ENCODE data around the gene CENPI.

CENPI gene

DNA sequence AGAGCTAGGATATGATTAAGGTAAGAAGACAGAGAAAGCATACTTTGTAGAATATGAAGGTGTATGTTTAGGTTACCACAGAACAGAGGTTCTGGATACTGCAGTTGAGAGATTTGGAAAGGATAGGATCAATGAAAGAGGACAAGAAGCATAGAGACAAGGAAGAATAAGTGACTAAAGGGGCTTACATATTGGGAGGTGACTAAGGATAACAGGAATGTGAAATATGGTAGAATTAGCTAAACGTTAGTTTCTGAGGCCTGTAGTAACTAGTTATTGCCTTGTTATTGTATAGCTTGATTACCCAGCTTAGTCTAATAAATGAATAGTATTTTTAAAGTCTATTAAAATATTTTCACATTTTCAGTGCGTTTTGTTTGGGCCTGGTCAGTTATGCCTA is 38.2 kb downstream of the CENPI start:
- H3K4me3 Mint-ChIP-seq = no peak overlapping the region
- no peaks in the 10 kb centered on the region for H3K36me3 Mint-ChIP-seq
- H3K9me3 Mint-ChIP-seq = no peaks in the 10 kb centered on the region
- H3K4me1 Mint-ChIP-seq = no peaks in the 10 kb centered on the region
- no peak overlapping the region for H3K27ac Mint-ChIP-seq
- no peaks in the 10 kb centered on the region for H3K27me3 Mint-ChIP-seq
